WTC11 (cell line): Measurements from ENCODE around the gene RPL29.

Source experiments
- CBFB ChIP-seq: sonication (generic); formaldehyde crosslinking; IDR thresholded peaks from 2 replicates; pipeline ENCODE4 v1.8.1; 2022; ENCODE audit warnings: mild to moderate bottlenecking, low read depth, missing genetic modification reagents
- ELF4 ChIP-seq: sonication (generic); formaldehyde crosslinking; IDR thresholded peaks from 2 replicates; pipeline ENCODE4 v1.8.1; 2022; ENCODE audit warnings: low read depth, mild to moderate bottlenecking, moderate library complexity, missing genetic modification reagents
- FOXP1 ChIP-seq: sonication (generic); formaldehyde crosslinking; IDR thresholded peaks from 2 replicates; pipeline ENCODE4 v1.8.0; 2022; ENCODE audit warnings: missing genetic modification reagents, mild to moderate bottlenecking, moderate library complexity, borderline replicate concordance
- HMGA2 ChIP-seq: fragments of 250-450 bp; sonication (Bioruptor Pico); IDR thresholded peaks from 2 replicates; pipeline ENCODE4 v1.4.0; 2021; ENCODE audit warnings: mild to moderate bottlenecking, moderate library complexity
- MYBL2 ChIP-seq: sonication (generic); formaldehyde crosslinking; IDR thresholded peaks from 2 replicates; pipeline ENCODE4 v1.8.1; 2023; ENCODE audit warnings: mild to moderate bottlenecking, moderate library complexity, missing genetic modification reagents
- NFE2L1 ChIP-seq: sonication (generic); formaldehyde crosslinking; IDR thresholded peaks from 2 replicates; pipeline ENCODE4 v1.8.1; 2023; ENCODE audit warnings: missing genetic modification reagents
- SP1 ChIP-seq: sonication (generic); formaldehyde crosslinking; conservative IDR thresholded peaks from 2 replicates; pipeline ENCODE4 v1.8.1; 2022; ENCODE audit warnings: missing genetic modification reagents
- TEAD4 ChIP-seq: sonication (generic); formaldehyde crosslinking; IDR thresholded peaks from 2 replicates; pipeline ENCODE4 v1.8.0; 2022; ENCODE audit warnings: mild to moderate bottlenecking, missing genetic modification reagents
- ZNF317 ChIP-seq: sonication (generic); formaldehyde crosslinking; IDR thresholded peaks from 2 replicates; pipeline ENCODE4 v1.8.1; 2023; ENCODE audit warnings: low read depth, mild to moderate bottlenecking, moderate library complexity, missing genetic modification reagents, borderline replicate concordance
- TF ChIP-seq, protein P1 (sequence below): fragments of 200-600 bp; IDR thresholded peaks from 2 replicates; pipeline ENCODE4 v1.8.0; 2022; ENCODE audit warnings: antibody characterized with exemption
- TF ChIP-seq, protein P2 (sequence below): sonication (generic); formaldehyde crosslinking; IDR thresholded peaks from 2 replicates; pipeline ENCODE4 v1.8.1; 2023; ENCODE audit warnings: mild to moderate bottlenecking, missing genetic modification reagents, borderline replicate concordance

DNA sequence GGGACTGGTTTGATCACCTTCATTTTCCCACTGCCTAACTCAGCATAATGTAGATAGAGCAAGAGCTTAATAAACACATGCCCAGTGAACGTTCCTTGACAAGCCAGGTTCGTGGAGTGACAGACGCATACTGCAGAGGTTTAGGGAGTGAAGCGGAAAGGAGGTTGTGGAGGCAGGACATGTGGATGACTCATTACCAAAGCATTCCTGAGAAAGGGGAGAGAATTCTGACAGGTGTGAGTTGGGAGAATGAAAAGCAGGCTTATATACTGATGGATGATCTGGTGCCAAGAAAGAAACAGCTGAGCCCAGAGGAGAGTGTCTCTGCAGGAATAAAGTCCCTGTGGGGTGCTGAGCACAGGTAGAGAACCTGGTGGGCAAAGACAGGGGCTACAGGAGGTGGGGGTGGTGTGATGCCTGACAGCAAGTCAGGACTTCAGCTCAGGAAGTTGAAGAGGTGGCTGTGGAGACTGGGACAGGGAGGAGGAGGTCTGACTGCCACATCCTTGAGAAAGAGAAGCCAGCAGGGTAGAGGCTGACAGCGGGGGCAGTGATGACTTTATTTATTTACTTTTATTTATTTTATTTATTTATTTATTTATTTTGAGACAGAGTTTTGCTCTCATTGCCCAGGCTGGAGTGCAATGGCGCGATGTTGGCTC lies 2.4 kb upstream of the RPL29 start:
- no peak for TF ChIP-seq NFE2L1 (CRISPR knock-in tag)
- no peak for TF ChIP-seq SP1
- no peak for TF ChIP-seq CBFB (CRISPR knock-in tag)
- TF ChIP-seq ELF4 (CRISPR knock-in tag): no peak
- TF ChIP-seq, protein P1, sequence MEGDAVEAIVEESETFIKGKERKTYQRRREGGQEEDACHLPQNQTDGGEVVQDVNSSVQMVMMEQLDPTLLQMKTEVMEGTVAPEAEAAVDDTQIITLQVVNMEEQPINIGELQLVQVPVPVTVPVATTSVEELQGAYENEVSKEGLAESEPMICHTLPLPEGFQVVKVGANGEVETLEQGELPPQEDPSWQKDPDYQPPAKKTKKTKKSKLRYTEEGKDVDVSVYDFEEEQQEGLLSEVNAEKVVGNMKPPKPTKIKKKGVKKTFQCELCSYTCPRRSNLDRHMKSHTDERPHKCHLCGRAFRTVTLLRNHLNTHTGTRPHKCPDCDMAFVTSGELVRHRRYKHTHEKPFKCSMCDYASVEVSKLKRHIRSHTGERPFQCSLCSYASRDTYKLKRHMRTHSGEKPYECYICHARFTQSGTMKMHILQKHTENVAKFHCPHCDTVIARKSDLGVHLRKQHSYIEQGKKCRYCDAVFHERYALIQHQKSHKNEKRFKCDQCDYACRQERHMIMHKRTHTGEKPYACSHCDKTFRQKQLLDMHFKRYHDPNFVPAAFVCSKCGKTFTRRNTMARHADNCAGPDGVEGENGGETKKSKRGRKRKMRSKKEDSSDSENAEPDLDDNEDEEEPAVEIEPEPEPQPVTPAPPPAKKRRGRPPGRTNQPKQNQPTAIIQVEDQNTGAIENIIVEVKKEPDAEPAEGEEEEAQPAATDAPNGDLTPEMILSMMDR: no peak
- TF ChIP-seq TEAD4 (CRISPR knock-in tag): no peak
- no peak for TF ChIP-seq ZNF317
- TF ChIP-seq MYBL2: no peak
- TF ChIP-seq, protein P2, sequence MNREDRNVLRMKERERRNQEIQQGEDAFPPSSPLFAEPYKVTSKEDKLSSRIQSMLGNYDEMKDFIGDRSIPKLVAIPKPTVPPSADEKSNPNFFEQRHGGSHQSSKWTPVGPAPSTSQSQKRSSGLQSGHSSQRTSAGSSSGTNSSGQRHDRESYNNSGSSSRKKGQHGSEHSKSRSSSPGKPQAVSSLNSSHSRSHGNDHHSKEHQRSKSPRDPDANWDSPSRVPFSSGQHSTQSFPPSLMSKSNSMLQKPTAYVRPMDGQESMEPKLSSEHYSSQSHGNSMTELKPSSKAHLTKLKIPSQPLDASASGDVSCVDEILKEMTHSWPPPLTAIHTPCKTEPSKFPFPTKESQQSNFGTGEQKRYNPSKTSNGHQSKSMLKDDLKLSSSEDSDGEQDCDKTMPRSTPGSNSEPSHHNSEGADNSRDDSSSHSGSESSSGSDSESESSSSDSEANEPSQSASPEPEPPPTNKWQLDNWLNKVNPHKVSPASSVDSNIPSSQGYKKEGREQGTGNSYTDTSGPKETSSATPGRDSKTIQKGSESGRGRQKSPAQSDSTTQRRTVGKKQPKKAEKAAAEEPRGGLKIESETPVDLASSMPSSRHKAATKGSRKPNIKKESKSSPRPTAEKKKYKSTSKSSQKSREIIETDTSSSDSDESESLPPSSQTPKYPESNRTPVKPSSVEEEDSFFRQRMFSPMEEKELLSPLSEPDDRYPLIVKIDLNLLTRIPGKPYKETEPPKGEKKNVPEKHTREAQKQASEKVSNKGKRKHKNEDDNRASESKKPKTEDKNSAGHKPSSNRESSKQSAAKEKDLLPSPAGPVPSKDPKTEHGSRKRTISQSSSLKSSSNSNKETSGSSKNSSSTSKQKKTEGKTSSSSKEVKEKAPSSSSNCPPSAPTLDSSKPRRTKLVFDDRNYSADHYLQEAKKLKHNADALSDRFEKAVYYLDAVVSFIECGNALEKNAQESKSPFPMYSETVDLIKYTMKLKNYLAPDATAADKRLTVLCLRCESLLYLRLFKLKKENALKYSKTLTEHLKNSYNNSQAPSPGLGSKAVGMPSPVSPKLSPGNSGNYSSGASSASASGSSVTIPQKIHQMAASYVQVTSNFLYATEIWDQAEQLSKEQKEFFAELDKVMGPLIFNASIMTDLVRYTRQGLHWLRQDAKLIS (CRISPR knock-in tag): no peak
- TF ChIP-seq FOXP1 (CRISPR knock-in tag): no peak
- TF ChIP-seq HMGA2 (CRISPR knock-in tag): no peak
